Left kidney (tissue), 8 donors: ENCODE measurements around the gene SH3BGRL2. TPM values are rescaled to one million over a fixed set of nuclear protein-coding genes. Genes with fewer than 3 reads are reported as not detected.

Experiments
- DNase-seq: peaks from one replicate; pipeline ENCODE4 v3.0.0-alpha.2; 2013
- long read RNA-seq, 8 donors: transcript quantifications; one replicate each; lab custom pipeline, GENCODE V29; 2026
- polyA plus RNA-seq: library from polyadenylated mRNA; unstranded; fragments of 120-200 nt; gene quantifications from one replicate; pipeline ENCODE4 v1.2.1, GENCODE V29; 2013; ENCODE audit not compliant: insufficient read length

The SH3BGRL2 gene
- 33.4 TPM for polyA plus RNA-seq
- long read RNA-seq, donor 1, full-length matches to known transcripts: 9 of 15 reads
- long read RNA-seq, donor 1, partial matches to known transcripts: 6 of 15 reads
- long read RNA-seq, donor 1, other reads (novel, unspliced or antisense): 0 of 15 reads
- long read RNA-seq, donor 2, full-length matches to known transcripts: 3 of 3 reads
- long read RNA-seq, donor 2, partial matches to known transcripts: 0 of 3 reads
- long read RNA-seq, donor 2, other reads (novel, unspliced or antisense): 0 of 3 reads
- long read RNA-seq, donor 3, full-length matches to known transcripts: 10 of 15 reads
- long read RNA-seq, donor 3, partial matches to known transcripts: 5 of 15 reads
- long read RNA-seq, donor 3, other reads (novel, unspliced or antisense): 0 of 15 reads
- long read RNA-seq, donor 4: 0 reads
- long read RNA-seq, donor 5, full-length matches to known transcripts: 12 of 12 reads
- long read RNA-seq, donor 5, partial matches to known transcripts: 0 of 12 reads
- long read RNA-seq, donor 5, other reads (novel, unspliced or antisense): 0 of 12 reads
- long read RNA-seq, donor 6, full-length matches to known transcripts: 5 of 5 reads
- long read RNA-seq, donor 6, partial matches to known transcripts: 0 of 5 reads
- long read RNA-seq, donor 6, other reads (novel, unspliced or antisense): 0 of 5 reads
- long read RNA-seq, donor 7, full-length matches to known transcripts: 10 of 10 reads
- long read RNA-seq, donor 7, partial matches to known transcripts: 0 of 10 reads
- long read RNA-seq, donor 7, other reads (novel, unspliced or antisense): 0 of 10 reads
- long read RNA-seq, donor 8, full-length matches to known transcripts: 5 of 5 reads
- long read RNA-seq, donor 8, partial matches to known transcripts: 0 of 5 reads
- long read RNA-seq, donor 8, other reads (novel, unspliced or antisense): 0 of 5 reads

GRCh38 chr6:79630883-79631692 is at the start of gene SH3BGRL2:
Gene SH3BGRL2, plus strand, starts transcription at chr6:79631329. Its CDS starts 133 bp downstream, at chr6:79631462.
- peak; percentile 78 for DNase-seq

GRCh38 chr6:79584332-79584731 is 46.8 kb upstream of the SH3BGRL2 start:
- no peak for DNase-seq

GRCh38 chr6:79586548-79586947 is 44.6 kb upstream of the SH3BGRL2 start:
- DNase-seq: no peak

GRCh38 chr6:79589701-79590100 is 41.4 kb upstream of the SH3BGRL2 start:
- no peak for DNase-seq

- DNase-seq: no peak
Observed at GRCh38 chr6:79597155-79597554, 34.0 kb upstream of the SH3BGRL2 start.

GRCh38 chr6:79598012-79598411 is 33.1 kb upstream of the SH3BGRL2 start:
- no peak for DNase-seq

GRCh38 chr6:79599725-79600259 is 31.3 kb upstream of the SH3BGRL2 start:
- no peak for DNase-seq

GRCh38 chr6:79600313-79600712 is 30.8 kb upstream of the SH3BGRL2 start:
- no peak for DNase-seq

- peak; percentile 57 for DNase-seq
Observed at GRCh38 chr6:79600812-79601609, 30.1 kb upstream of the SH3BGRL2 start.

- DNase-seq: no peak
Observed at GRCh38 chr6:79602859-79603258, 28.3 kb upstream of the SH3BGRL2 start.

- DNase-seq: no peak
Observed at GRCh38 chr6:79604583-79605037, 26.5 kb upstream of the SH3BGRL2 start.

- DNase-seq: no peak
Observed at GRCh38 chr6:79605061-79605460, 26.1 kb upstream of the SH3BGRL2 start.

- no peak for DNase-seq
Observed at GRCh38 chr6:79605968-79606764, 25.0 kb upstream of the SH3BGRL2 start.

GRCh38 chr6:79607000-79607399 is 24.1 kb upstream of the SH3BGRL2 start:
- no peak for DNase-seq

- DNase-seq: no peak
Observed at GRCh38 chr6:79608334-79609224, 22.6 kb upstream of the SH3BGRL2 start.

GRCh38 chr6:79609225-79609595 is 21.9 kb upstream of the SH3BGRL2 start:
- no peak for DNase-seq

- DNase-seq: no peak
Observed at GRCh38 chr6:79610306-79611009, 20.7 kb upstream of the SH3BGRL2 start.

- DNase-seq: no peak
Observed at GRCh38 chr6:79612457-79612856, 18.7 kb upstream of the SH3BGRL2 start.
